HG02840 (cell line): ENCODE data around the gene GLIPR1L1.
A peak's percentile ranks its signal among the peaks of the same experiment; 100 is the strongest.
"Not testable (repeated sequence)": the region's sequence is repeated elsewhere in the genome, so short reads cannot be mapped to it uniquely, and the experiment has no call there.

Experiments
- ATAC-seq: cut with Tn5 transposase; IDR thresholded peaks from one replicate; pipeline ENCODE4 v1.9.1; 2021; ENCODE audit warnings: mild to moderate bottlenecking, moderate library complexity, moderate number of reproducible peaks; ENCODE audit not compliant: unreplicated experiment, low FRiP score

Gene GLIPR1L1

DNA sequence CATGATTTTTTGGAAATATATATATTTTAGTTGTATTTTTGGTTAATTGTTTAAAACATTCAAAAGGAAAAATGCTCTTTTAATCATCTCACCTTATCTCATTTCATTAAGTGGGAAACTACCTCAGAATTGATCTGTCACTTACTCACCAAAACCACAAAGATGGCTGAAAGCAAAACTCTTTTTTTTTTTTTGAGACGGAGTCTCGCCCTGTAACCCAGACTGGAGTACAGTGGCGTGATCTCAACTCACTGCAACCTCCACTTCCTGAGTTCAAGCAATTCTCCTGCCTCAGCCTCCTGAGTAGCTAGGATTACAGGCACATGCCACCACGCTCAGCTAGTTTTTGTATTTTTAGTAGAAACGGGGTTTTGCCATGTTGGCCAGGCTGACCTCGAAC lies 11.7 kb downstream of the GLIPR1L1 start:
- ATAC-seq = not testable (repeated sequence)

DNA sequence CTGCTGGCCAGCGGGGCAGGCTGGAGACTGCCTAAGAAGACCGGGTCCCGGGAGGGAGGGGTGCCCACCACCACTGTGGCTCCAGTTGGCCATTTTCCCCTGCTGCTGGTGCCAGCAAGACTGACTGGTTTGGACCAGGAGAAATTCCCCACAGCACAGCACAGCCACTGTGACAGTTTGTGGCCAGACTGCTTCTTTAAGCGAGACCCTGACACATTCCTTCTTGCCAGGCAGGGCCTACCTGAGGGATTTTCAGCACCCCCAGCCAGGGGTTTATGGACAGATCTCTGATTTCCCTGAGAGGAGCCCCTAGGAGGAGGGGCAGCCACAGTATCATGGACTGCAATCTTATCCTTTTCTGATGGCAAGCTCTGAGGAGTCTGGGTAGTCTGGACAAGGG lies 15.5 kb downstream of the GLIPR1L1 start:
- no peak for ATAC-seq

- no peak for ATAC-seq
These were observed 15.9 kb downstream of the GLIPR1L1 start for GRCh38 chr12:75350413-75350812.

DNA sequence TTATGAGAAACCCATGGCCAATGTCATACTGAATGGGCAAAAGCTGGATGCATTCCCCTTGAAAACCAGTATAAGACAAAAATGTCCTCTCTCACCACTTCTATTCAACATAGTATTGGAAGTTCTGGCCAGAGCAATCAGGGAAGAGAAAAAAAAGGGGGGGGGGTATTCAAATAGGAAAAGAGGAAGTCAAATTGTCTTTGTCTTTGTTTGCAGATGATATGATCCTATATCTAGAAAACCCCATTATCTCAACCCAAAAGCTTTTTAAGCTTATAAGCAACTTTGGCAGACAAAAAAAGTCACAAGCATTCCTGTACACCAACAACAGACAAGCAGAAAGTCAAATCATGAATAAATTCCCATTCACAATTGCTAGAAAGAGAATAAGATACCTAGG lies 19.5 kb downstream of the GLIPR1L1 start:
- ATAC-seq = no peak

DNA sequence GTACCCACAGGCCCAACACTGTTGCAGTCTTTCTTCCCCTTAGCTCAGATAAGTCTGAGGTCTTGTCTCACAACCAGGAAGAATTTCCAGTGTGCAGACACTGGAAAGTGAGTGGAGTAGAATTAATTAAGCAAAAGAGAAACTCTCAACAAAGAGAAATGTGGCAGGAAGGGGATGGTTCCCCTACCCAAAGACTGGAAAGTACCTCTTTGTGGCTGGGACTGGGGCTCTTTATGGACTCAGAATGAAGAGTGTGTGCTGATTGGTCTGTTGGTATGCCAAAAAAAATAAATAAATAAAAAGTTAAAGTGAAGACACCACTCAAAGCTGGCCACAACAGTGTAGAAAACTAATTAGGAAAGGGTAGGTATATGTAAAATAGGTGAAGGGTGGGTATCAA lies 26.4 kb downstream of the GLIPR1L1 start:
- no peak for ATAC-seq

GRCh38 chr12:75361408-75361807 lies 26.9 kb downstream of the GLIPR1L1 start:
- no peak for ATAC-seq

DNA sequence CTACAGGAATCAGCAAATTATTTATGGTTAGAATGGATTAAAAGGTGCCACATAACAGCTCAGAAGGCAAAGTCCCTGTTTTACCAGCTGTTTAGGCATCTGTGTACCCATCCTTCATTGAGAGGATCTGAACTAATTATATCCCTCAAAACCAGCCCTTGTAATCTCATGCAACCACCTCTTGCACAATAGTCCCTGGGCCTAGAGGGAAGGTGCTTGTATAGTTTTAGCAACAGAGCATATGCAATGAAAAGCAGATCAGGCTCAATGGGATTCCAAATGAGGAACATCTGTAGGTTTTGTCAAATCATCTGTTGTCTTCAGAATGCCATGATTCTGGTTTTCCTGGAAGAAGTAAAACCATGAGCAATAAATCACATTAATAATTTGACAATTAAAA lies 30.4 kb downstream of the GLIPR1L1 start:
- ATAC-seq = no peak

- ATAC-seq = no peak
These were observed 32.2 kb downstream of the GLIPR1L1 start for GRCh38 chr12:75366629-75367028.

- no peak for ATAC-seq
These were observed 40.5 kb downstream of the GLIPR1L1 start for GRCh38 chr12:75374971-75375370.

- no peak for ATAC-seq
These were observed 43.9 kb downstream of the GLIPR1L1 start for GRCh38 chr12:75378354-75378753.

DNA sequence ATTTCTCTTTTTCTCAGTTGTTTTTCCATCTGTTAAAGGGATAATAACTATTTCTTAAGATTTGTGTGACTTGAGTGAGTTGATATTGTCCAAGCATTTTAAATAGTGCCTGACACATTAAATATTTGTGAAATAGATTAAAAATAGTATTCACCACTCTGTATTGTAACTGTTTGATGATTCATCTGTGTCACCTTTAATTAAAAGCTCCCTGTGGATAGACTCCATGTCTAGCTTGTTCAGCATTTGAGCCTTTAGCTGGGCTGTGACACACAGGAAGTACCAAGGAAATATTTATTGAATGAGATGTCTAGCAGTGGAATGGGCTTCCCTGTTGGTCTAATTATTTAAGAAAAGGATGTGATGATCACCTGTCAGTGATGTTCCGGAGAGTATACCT lies 54.6 kb downstream of the GLIPR1L1 start:
- ATAC-seq = no peak

DNA sequence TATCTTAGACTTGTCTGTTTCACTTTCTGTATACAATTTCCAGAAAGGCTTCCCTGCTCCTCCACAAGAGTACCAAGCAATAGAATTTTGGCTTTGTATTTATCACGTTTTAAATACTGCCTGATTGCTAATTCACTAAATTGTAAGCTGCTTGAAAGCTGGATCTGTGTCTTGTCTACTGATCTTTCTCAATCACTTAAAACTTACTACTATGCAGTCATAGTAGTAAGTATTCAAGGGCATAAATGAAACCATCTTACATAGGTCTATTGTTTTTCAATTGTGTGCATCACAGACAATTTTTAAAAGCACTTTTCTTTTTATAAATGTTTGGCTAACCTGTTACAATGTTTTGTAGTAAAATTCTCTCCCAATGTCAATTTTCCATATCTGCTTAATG lies 55.2 kb downstream of the GLIPR1L1 start:
- no peak for ATAC-seq

DNA sequence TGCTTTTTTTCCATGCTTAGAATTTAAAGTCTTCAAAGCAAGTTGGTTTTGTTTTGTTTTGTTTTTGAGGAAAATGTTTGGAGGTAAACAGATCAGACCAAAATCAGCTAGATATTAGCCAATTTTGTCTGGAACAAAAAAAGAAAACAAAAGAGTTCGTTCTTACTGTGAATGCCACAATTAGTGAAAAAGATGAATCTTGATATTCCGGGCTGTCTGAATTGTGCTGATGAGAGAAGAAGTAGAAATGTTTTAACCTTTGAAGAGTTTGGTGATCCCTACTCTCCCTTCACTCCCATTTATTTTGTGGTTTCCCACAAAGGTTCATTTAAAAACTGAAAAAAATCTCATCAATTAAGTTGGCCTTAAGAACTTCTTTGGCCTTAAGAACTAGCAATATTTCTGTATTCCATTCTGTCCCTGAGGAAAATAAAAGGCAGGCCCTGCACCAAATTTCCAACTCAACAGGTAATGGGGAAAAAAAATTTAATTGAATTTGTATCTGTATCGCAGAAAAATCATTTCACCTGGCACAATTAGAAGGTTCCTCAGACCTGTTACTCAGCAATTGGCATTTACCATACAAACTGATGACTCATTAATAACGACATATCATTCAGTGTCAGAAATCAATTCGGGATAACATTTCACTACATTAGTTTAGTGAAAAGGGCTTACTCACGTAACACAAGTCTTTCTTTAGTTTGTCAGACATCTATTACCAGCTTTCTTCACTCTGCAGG lies 55.9 kb downstream of the GLIPR1L1 start:
- peak; percentile 1 for ATAC-seq

DNA sequence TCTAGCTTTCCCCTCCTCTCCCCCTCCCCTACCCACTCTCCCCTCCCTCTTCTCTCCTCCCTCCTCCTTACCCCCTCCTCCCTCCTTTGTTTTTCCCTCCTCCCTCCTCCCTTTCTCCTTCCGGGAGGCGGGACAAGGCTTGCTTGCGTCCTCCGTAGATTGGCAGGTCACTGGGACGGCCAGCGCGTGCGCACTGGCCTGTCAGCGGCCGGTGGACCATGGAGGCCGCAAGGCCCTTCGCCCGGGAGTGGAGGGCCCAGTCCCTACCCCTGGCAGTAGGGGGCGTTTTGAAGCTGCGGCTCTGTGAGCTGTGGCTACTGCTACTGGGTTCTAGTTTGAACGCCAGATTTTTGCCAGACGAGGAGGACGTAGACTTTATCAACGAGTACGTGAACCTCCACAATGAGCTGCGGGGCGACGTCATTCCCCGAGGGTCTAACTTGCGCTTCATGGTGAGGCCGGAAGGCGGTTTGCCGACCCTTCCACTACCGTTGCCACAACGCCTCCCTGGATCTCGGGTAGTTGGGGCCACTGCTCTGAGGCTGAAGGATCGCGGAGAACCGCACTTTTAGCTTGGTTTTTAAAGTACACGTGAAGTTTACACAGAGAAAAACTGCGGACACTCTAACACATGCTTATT lies 56.5 kb downstream of the GLIPR1L1 start, which contains the start of gene GLIPR1L2:
Gene GLIPR1L2 (plus strand): TSS at position 191 of the 640 bp plus-strand sequence. CDS start 28 bp downstream, at position 219.
- peak; percentile 99 for ATAC-seq

- ATAC-seq = no peak
These were observed 69.8 kb downstream of the GLIPR1L1 start for GRCh38 chr12:75404231-75404630.

DNA sequence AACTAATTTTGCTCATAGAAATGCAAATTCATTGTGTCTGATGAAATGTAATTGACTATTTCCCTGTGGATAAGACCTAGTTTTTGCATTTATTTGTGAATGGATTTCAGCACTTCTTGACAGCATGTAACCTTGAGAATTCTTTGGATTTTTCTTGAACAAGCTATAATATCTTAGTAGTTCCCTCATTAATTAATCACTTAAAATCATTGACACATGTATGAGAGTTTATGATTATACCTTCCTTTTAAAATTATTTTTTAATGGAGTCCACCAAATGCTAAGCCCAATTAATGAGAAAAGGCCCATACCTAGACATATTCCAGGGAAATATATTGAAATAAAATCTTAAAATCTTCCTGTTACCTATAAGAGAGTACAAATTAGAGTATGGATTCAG lies 73.2 kb downstream of the GLIPR1L1 start:
- ATAC-seq = no peak

GRCh38 chr12:75409830-75410229 lies 75.4 kb downstream of the GLIPR1L1 start:
- ATAC-seq = no peak

GRCh38 chr12:75414671-75415070 lies 80.2 kb downstream of the GLIPR1L1 start:
- ATAC-seq = no peak

DNA sequence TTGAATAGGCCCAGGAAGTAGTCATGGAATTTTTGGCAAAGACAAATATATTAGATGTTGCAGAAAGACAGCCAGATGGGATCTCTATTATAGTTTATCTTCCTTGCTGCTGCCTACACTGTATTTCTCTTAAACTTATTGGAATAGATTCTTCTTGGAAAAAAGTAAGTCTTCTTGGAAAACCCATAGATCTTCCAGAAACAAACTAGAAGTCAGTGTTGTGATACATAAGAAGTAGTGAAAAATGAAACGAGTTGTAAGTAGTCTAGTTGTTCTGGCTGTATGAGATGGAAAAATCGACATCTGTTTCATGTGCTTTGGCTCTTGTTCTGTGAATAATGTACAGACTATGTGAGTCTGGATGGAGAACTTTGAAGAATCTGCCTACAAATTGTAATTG lies 85.4 kb downstream of the GLIPR1L1 start:
- no peak for ATAC-seq
